Activated gamma-delta T cell treated with anti-CD3 and anti-CD28 coated beads, Interleukin-2, amount 50 U/mL, for 16 hours (primary cell): ENCODE results near the gene MAGEF1.

Experiments used
- DNase-seq: peaks from one replicate; pipeline ENCODE4 v3.0.0-alpha.2; 2020; ENCODE audit warnings: low read depth

The MAGEF1 gene

GRCh38 chr3:184711493-184712247 lies at the start of gene MAGEF1:
Gene MAGEF1, minus strand, starts transcription at chr3:184712064. Its CDS starts 243 bp downstream, at chr3:184711821.
- DNase-seq, result peak; percentile 52

- no peak for DNase-seq
Observed at GRCh38 chr3:184761075-184761841, 49.4 kb upstream of the MAGEF1 start.

- DNase-seq, result no peak
Observed at GRCh38 chr3:184760337-184761074, 48.6 kb upstream of the MAGEF1 start.

- DNase-seq, result no peak
Observed at GRCh38 chr3:184759666-184760200, 47.9 kb upstream of the MAGEF1 start.

- no peak for DNase-seq
Observed at GRCh38 chr3:184758056-184758455, 46.2 kb upstream of the MAGEF1 start.

- DNase-seq, result no peak
Observed at GRCh38 chr3:184757022-184757651, 45.3 kb upstream of the MAGEF1 start.

- DNase-seq, result no peak
Observed at GRCh38 chr3:184756151-184757021, 44.5 kb upstream of the MAGEF1 start.

GRCh38 chr3:184755315-184755731 lies 43.5 kb upstream of the MAGEF1 start:
- DNase-seq, result no peak

GRCh38 chr3:184752361-184752760 lies 40.5 kb upstream of the MAGEF1 start:
- no peak for DNase-seq

- DNase-seq, result no peak
Observed at GRCh38 chr3:184751204-184752040, 39.6 kb upstream of the MAGEF1 start.

- DNase-seq, result no peak
Observed at GRCh38 chr3:184750349-184751083, 38.7 kb upstream of the MAGEF1 start.

- DNase-seq, result no peak
Observed at GRCh38 chr3:184749168-184749744, 37.4 kb upstream of the MAGEF1 start.

GRCh38 chr3:184748219-184749135 lies 36.6 kb upstream of the MAGEF1 start:
- no peak for DNase-seq

GRCh38 chr3:184746131-184747120 lies 34.6 kb upstream of the MAGEF1 start:
- no peak for DNase-seq

GRCh38 chr3:184745526-184745925 lies 33.7 kb upstream of the MAGEF1 start:
- no peak for DNase-seq

- DNase-seq, result no peak
Observed at GRCh38 chr3:184743248-184743647, 31.4 kb upstream of the MAGEF1 start.
